Activated naive CD4-positive, alpha-beta T cell treated with anti-CD3 and anti-CD28 coated beads for 36 hours (primary cell): ENCODE data around the gene DGKI. TPM values are rescaled to one million over a fixed set of nuclear protein-coding genes. Genes with fewer than 3 reads are reported as not detected.

Experiments used
- CTCF ChIA-PET: fragments of 350-600 bp; sonication (Branson Sonifier 250); formaldehyde crosslinking; loops from one replicate; lab custom pipeline; 2021; ENCODE audit warnings: antibody characterized with exemption; lab: Charles Lee
- DNase-seq: peaks from one replicate; pipeline ENCODE4 v3.0.0-alpha.2; 2020
- H3K27ac Mint-ChIP-seq: one replicate; pipeline ENCODE4 v1.8.0; 2021; ENCODE audit warnings: mild to moderate bottlenecking, mixed read lengths
- H3K27me3 Mint-ChIP-seq: one replicate; pipeline ENCODE4 v1.8.0; 2021; ENCODE audit warnings: low read depth, mixed read lengths
- H3K36me3 Mint-ChIP-seq: one replicate; pipeline ENCODE4 v1.8.0; 2021; ENCODE audit warnings: low read depth, mixed read lengths
- H3K4me1 Mint-ChIP-seq: one replicate; pipeline ENCODE4 v1.8.0; 2021; ENCODE audit warnings: low read depth, mixed read lengths
- H3K4me3 Mint-ChIP-seq: one replicate; pipeline ENCODE4 v1.8.0; 2021; ENCODE audit warnings: mild to moderate bottlenecking, moderate library complexity, mixed read lengths
- H3K9me3 Mint-ChIP-seq: one replicate; pipeline ENCODE4 v1.8.0; 2021; ENCODE audit warnings: mixed read lengths
- intact Hi-C: fragments of 100-400 bp; cut with micrococcal nuclease; formaldehyde crosslinking; loops from one replicate; pipeline ENCODE4 v1.15.1; 2023
- total RNA-seq, 2 experiments: library from RNA; stranded (reverse); gene quantifications; one replicate each; pipeline ENCODE4 v1.2.3, GENCODE V29; 2021

Gene DGKI
- total RNA-seq, 2 experiments from 2014 or later = 2.0 to 2.7 TPM

GRCh38 chr7:137413901-137414300 lies 432.9 kb downstream of the DGKI start:
- CTCF ChIA-PET = no interaction called here
- H3K27me3 Mint-ChIP-seq = no peaks in the 10 kb centered on the region
- no peak overlapping the region for H3K27ac Mint-ChIP-seq
- no peaks in the 10 kb centered on the region for H3K36me3 Mint-ChIP-seq
- H3K4me1 Mint-ChIP-seq = no peaks in the 10 kb centered on the region
- intact Hi-C loops = no loop called here
- no peak for DNase-seq
- H3K4me3 Mint-ChIP-seq = no peak overlapping the region
- H3K9me3 Mint-ChIP-seq = no peaks in the 10 kb centered on the region

GRCh38 chr7:137411446-137411845 lies 435.3 kb downstream of the DGKI start:
- no peak for DNase-seq
- intact Hi-C loops = no loop called here
- CTCF ChIA-PET = no interaction called here
- no peaks in the 10 kb centered on the region for H3K27me3 Mint-ChIP-seq
- no peaks in the 10 kb centered on the region for H3K36me3 Mint-ChIP-seq
- H3K4me3 Mint-ChIP-seq = no peak overlapping the region
- no peak overlapping the region for H3K27ac Mint-ChIP-seq
- H3K9me3 Mint-ChIP-seq = no peaks in the 10 kb centered on the region
- H3K4me1 Mint-ChIP-seq = no peaks in the 10 kb centered on the region

- H3K9me3 Mint-ChIP-seq = no peaks in the 10 kb centered on the region
- CTCF ChIA-PET = no interaction called here
- H3K27me3 Mint-ChIP-seq = peaks cover 3% of the 10 kb centered on the region
- H3K27ac Mint-ChIP-seq = no peak overlapping the region
- intact Hi-C loops = no loop called here
- no peaks in the 10 kb centered on the region for H3K4me1 Mint-ChIP-seq
- H3K36me3 Mint-ChIP-seq = no peaks in the 10 kb centered on the region
- no peak overlapping the region for H3K4me3 Mint-ChIP-seq
- DNase-seq = no peak
These were observed 438.6 kb downstream of the DGKI start for GRCh38 chr7:137408126-137408525.

- Mint-ChIP-seq H3K4me1 (no peaks in the 10 kb centered on the region), H3K4me3 (no peak overlapping the region), H3K36me3 (no peaks in the 10 kb centered on the region), H3K27ac (no peak overlapping the region), H3K9me3 (no peaks in the 10 kb centered on the region), H3K27me3 (peaks cover 3% of the 10 kb centered on the region)
- no peak for DNase-seq
- CTCF ChIA-PET = interaction anchor here (0.7 kb wide), 1 partner anchor 395 kb away, joined by 3 read pairs; no protein-coding TSS in a partner anchor
- intact Hi-C loops = no loop called here
These were observed 439.7 kb downstream of the DGKI start for GRCh38 chr7:137407078-137407477.

GRCh38 chr7:137404660-137405317 lies 442.0 kb downstream of the DGKI start:
- Mint-ChIP-seq H3K4me1 (no peaks in the 10 kb centered on the region), H3K4me3 (no peak overlapping the region), H3K36me3 (no peaks in the 10 kb centered on the region), H3K9me3 (no peaks in the 10 kb centered on the region), H3K27me3 (peaks cover 3% of the 10 kb centered on the region), H3K27ac (no peak overlapping the region)
- CTCF ChIA-PET = no interaction called here
- intact Hi-C loops = no loop called here
- DNase-seq = no peak

GRCh38 chr7:137403353-137403695 lies 443.4 kb downstream of the DGKI start:
- CTCF ChIA-PET = no interaction called here
- no peak for DNase-seq

GRCh38 chr7:137402536-137403352 lies 444.0 kb downstream of the DGKI start:
- CTCF ChIA-PET = no interaction called here
- intact Hi-C loops = no loop called here
- Mint-ChIP-seq H3K4me3 (no peak overlapping the region), H3K4me1 (no peaks in the 10 kb centered on the region), H3K9me3 (no peaks in the 10 kb centered on the region), H3K27me3 (peaks cover 3% of the 10 kb centered on the region), H3K36me3 (no peaks in the 10 kb centered on the region), H3K27ac (no peak overlapping the region)
- no peak for DNase-seq

More at GRCh38 chr7:137403353-137403695, 443.4 kb downstream of the DGKI start:
- no peaks in the 10 kb centered on the region for H3K36me3 Mint-ChIP-seq
- H3K4me3 Mint-ChIP-seq = no peak overlapping the region
- H3K9me3 Mint-ChIP-seq = no peaks in the 10 kb centered on the region
- H3K27ac Mint-ChIP-seq = no peak overlapping the region
- no peaks in the 10 kb centered on the region for H3K4me1 Mint-ChIP-seq
- intact Hi-C loops = no loop called here
- peaks cover 3% of the 10 kb centered on the region for H3K27me3 Mint-ChIP-seq

- no peaks in the 10 kb centered on the region for H3K27me3 Mint-ChIP-seq
- DNase-seq = no peak
- H3K4me1 Mint-ChIP-seq = no peaks in the 10 kb centered on the region
- intact Hi-C loops = no loop called here
- CTCF ChIA-PET = interaction anchor here (0.6 kb wide), 1 partner anchor 829 kb away, joined by 3 read pairs; no protein-coding TSS in a partner anchor
- no peak overlapping the region for H3K27ac Mint-ChIP-seq
- no peak overlapping the region for H3K4me3 Mint-ChIP-seq
- no peaks in the 10 kb centered on the region for H3K36me3 Mint-ChIP-seq
- no peaks in the 10 kb centered on the region for H3K9me3 Mint-ChIP-seq
These were observed 446.6 kb downstream of the DGKI start for GRCh38 chr7:137399827-137400823.

GRCh38 chr7:137396051-137396450 lies 450.7 kb downstream of the DGKI start:
- Mint-ChIP-seq H3K4me3 (no peak overlapping the region), H3K4me1 (no peaks in the 10 kb centered on the region), H3K27ac (no peak overlapping the region), H3K9me3 (no peaks in the 10 kb centered on the region), H3K36me3 (no peaks in the 10 kb centered on the region), H3K27me3 (no peaks in the 10 kb centered on the region)
- intact Hi-C loops = no loop called here
- DNase-seq = no peak
- CTCF ChIA-PET = interaction anchor here (0.7 kb wide), 1 partner anchor 242 kb away, joined by 3 read pairs; no protein-coding TSS in a partner anchor

- Mint-ChIP-seq H3K27me3 (no peaks in the 10 kb centered on the region), H3K27ac (no peak overlapping the region), H3K9me3 (no peaks in the 10 kb centered on the region), H3K4me1 (no peaks in the 10 kb centered on the region), H3K36me3 (no peaks in the 10 kb centered on the region), H3K4me3 (no peak overlapping the region)
- CTCF ChIA-PET = no interaction called here
- intact Hi-C loops = no loop called here
- no peak for DNase-seq
These were observed 451.4 kb downstream of the DGKI start for GRCh38 chr7:137395420-137395819.

GRCh38 chr7:137393570-137393969 lies 453.2 kb downstream of the DGKI start:
- H3K36me3 Mint-ChIP-seq = no peaks in the 10 kb centered on the region
- CTCF ChIA-PET = no interaction called here
- intact Hi-C loops = no loop called here
- no peaks in the 10 kb centered on the region for H3K27me3 Mint-ChIP-seq
- no peaks in the 10 kb centered on the region for H3K9me3 Mint-ChIP-seq
- no peak overlapping the region for H3K27ac Mint-ChIP-seq
- DNase-seq = no peak
- H3K4me3 Mint-ChIP-seq = no peak overlapping the region
- H3K4me1 Mint-ChIP-seq = no peaks in the 10 kb centered on the region

GRCh38 chr7:137390076-137390475 lies 456.7 kb downstream of the DGKI start:
- Mint-ChIP-seq H3K4me3 (no peak overlapping the region), H3K9me3 (no peaks in the 10 kb centered on the region), H3K4me1 (no peaks in the 10 kb centered on the region), H3K27me3 (peaks cover 2% of the 10 kb centered on the region), H3K36me3 (no peaks in the 10 kb centered on the region), H3K27ac (no peak overlapping the region)
- intact Hi-C loops = no loop called here
- no peak for DNase-seq
- CTCF ChIA-PET = no interaction called here
